Forelimb muscle (tissue), 1 donor: ENCODE data around the gene DEAF1. TPM values are rescaled to one million over a fixed set of nuclear protein-coding genes. Genes with fewer than 3 reads are reported as not detected.
A peak's percentile ranks its signal among the peaks of the same experiment; 100 is the strongest.

ENCODE experiments used
- DNase-seq: peaks from one replicate; pipeline ENCODE4 v3.0.0-alpha.2; 2013; ENCODE audit warnings: low read depth
- polyA plus RNA-seq: library from polyadenylated mRNA; unstranded; fragments of 120-200 nt; gene quantifications from one replicate; pipeline ENCODE4 v1.2.1, GENCODE V29; 2013; ENCODE audit not compliant: insufficient read length

The DEAF1 gene
- polyA plus RNA-seq, 1 donor, result 28.7 TPM

DNA sequence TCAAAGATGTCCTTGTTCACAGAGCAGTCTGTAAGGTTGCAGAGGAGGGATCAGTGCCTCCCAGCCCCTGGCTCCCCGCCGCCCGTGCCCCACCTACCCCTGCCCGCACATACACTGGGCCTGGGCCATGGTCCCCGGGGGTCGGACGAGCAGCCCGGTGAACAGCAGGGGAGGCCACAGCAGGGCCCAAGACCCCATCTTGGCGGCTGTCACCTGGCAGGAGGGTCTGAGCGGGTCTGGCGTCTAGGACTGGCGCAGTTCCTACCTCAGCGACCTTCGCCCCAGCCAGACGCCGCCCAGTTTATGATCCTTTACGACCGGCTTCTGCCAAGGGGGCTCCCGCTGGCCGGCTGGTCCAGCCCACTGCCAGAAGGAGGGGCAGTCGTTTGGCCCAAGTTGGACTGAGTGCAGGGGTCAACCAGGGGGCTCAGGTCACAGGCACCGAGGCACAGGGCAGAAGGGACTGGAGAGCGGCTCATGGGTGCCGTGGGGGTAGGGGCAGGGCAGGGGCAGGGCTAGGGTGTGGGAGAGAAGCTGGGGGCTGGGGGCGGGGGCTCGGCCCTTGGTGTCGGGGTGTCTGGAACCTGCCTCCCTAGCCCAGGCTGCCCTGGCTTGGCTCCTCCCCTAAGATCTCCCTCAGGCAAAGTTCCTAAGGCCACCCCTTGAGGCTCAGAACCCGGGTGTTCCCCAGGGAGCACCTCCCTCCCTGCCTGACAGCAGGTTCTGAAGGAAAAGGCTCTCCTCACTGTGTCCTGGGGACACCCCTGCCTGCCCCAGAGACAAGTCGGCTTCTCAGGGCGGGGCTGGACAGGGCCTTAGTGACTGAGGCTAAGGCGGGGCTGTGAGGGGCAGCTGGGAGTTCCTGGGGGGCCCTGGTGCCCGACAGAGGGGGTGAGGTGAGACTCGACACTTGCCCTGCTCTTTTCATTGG is 70.1 kb downstream of the DEAF1 start, which contains the start of gene CDHR5:
CDHR5 (minus strand) TSS at position 251 of the 931 bp plus-strand sequence; CDS start at position 198, 53 bp downstream.
- no peak for DNase-seq

GRCh38 chr11:623999-624704 is 70.9 kb downstream of the DEAF1 start:
- DNase-seq, result no peak

DNA sequence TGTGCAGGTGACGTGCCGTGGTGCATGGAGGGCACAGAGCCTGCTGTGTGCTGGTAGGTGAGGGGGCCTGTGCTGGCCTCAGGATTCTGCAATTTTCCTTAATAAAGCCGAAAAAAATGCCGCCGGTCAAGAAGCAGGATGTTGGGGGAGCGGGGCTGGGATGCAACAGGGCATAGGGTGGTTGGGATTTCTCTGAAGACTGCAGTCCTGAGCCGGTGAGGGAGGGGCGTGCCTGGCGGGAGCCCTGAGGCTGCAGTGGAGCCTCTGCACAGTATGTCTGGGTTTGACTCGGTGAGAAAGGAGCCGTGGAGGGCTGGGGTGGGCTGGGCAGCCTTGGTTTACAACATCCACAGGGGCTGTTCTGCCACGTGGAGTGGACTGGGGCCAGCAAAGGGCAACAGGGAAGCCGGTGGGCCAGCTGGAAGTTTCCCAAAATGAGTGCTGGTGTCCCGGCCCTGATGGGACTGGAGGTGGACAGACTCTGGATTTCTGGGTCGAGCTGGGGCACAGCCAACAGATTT is 71.6 kb downstream of the DEAF1 start:
- no peak for DNase-seq

- DNase-seq, result no peak
Observed at GRCh38 chr11:621838-622237, 73.2 kb downstream of the DEAF1 start.

DNA sequence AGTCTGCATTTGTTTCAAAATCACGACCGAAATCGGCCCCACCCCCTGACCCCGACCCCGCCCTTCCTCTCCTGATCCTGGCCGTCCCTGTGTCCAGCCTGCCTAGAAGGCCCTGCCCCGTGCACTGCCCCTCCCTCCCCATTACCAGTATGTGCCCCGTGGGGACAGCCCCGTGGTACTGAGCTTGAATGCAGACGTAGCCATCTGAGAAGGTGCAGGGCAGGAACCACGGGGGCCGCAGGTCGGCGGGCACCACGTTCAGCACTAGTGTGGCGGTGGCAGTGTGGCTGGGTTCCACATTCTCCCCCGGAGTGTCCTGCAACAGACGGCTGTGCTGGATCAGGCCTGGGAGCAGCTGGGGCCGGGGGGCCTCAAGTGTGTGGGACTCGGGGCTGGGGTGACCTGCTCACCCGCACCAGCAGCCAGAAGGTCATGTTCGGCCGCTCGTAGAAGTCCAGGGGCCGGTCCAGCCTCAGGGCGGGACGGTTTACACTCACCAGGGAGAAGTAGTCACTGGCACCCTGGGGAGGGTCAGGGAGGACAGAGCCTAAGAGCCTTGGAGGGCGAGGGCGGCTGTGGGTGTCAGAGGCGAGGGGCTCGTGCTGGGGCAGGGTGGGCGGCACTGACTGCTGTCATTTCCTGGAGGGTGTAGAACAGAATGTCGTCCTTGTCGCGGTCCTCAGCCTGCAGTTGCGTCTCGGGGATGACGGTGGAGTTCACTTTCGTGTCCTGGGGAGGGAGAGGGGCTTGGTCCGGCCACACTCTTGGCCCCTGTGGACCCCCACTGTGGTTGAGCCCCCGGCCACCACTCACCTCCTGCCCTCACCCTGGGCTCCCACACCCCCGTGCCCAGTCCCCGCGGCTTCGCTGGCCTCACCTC is 73.8 kb downstream of the DEAF1 start:
- no peak for DNase-seq

GRCh38 chr11:620201-620600 is 74.8 kb downstream of the DEAF1 start:
- DNase-seq, result no peak

- DNase-seq, result no peak
Observed at GRCh38 chr11:619628-620050, 75.4 kb downstream of the DEAF1 start.

DNA sequence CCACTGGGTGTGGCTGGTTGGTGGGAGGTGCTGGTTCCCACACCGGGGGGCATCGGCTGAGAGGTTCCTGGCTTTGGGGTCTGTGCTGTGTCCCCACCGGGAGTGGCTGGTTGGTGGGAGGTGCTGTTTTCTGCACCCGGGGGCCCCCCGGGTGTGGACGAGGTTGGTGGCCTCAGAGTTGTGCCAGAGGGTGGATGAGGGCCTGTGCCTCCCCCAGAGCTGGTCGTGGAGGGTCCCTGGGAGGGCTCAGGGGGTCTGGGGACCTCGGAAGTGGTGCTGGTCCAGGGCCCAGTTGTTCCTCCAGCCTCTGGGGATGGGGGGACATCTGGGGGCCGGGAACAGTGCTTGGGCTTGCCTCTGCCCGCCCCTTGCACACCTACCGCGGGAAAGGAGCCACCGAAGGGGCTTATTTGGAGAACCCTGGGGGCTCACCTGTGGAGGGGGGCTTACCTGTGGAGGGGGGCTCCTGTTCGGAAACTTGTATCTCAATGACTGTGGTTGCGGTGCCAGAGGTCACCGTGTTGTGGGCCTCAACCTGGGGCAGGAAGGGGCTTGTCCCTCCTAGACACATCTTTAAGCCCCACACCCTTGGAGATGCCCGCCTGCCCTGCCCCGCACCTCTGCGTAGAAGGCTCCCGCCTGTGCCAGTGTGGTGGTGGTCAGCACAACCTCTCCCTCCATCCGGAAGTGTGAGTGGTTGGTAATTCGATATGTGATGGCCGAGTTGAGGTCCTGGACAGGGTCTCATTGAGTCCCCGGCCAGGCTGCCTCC is 76.0 kb downstream of the DEAF1 start:
- no peak for DNase-seq

DNA sequence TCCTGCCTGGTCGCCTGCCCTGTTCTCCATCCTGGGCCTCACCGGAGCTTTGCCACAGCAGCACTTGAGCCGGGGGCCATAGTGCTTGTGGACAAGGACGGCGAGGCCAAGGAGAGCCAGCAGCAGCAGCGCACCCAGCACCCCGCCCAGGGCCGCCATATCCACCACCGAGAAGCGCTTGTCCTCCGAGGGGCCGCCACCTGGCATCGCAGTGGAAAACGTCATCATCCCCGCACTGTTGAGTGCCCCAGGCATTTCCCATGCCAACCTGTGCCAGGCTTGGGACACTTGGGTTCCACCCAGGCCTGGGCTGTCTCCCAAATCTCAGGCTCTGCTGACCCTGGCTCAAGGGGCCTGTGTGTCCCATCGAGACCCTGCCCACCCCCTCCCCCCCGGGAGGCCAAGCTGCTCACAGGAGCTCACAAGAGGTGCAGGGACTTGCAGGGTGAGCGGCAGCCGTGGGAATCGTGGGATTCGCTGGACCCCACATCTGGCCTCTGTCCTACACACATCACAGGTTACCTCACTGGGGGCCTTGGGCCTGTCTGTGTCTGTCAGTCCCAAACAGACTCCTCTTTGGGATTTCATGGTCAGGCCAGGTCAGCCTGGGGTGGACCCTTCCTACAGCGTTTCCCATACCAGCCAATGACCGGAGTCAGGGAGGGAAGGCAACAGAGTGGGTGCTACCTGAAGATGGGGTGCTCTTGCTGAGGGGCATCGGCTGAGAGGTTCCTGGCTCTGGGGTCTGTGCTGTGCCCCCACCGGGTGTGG is 76.9 kb downstream of the DEAF1 start:
- no peak for DNase-seq

GRCh38 chr11:617199-617911 is 77.7 kb downstream of the DEAF1 start:
- no peak for DNase-seq

DNA sequence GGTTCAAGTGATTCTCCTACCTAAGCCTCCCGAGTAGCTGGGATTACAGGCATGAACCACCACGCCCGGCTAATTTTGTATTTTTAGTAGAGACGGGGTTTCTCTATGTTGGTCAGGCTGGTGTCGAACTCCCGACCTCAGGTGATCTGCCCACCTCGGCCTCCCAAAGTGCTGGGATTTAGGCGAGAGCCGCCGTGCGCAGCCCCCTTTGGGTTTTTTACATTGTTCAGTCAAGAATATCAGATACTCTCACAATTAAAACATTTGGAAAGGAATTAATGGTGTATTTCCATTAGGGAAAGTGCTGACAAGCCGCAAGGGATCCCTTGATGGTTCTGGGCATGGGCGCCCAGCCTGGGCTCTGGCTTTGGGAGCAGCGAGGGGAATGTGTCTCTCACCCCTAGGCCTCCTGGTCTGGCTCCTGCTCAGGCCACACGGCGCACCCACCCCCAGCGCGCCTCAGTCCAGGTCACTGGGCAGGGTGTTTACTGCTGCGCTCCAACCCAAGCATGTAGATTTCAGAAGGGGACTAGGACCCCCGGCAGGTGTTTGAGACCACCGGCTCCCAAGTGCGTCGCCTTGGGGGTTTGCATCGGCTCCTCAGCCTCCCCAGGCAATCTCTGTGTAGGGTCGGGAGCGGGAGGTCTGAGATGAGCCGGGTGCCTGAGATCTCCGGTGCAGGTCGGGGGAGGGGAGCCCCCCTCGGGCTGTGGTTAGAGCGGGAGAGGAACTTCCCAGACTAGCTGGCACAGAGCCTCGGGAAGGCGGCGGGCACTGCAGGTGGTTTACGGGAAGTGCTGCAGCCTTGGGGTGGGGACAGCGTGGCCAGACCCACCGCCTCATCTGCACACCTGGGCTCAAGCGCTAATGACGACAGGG is 78.5 kb downstream of the DEAF1 start:
- no peak for DNase-seq

DNA sequence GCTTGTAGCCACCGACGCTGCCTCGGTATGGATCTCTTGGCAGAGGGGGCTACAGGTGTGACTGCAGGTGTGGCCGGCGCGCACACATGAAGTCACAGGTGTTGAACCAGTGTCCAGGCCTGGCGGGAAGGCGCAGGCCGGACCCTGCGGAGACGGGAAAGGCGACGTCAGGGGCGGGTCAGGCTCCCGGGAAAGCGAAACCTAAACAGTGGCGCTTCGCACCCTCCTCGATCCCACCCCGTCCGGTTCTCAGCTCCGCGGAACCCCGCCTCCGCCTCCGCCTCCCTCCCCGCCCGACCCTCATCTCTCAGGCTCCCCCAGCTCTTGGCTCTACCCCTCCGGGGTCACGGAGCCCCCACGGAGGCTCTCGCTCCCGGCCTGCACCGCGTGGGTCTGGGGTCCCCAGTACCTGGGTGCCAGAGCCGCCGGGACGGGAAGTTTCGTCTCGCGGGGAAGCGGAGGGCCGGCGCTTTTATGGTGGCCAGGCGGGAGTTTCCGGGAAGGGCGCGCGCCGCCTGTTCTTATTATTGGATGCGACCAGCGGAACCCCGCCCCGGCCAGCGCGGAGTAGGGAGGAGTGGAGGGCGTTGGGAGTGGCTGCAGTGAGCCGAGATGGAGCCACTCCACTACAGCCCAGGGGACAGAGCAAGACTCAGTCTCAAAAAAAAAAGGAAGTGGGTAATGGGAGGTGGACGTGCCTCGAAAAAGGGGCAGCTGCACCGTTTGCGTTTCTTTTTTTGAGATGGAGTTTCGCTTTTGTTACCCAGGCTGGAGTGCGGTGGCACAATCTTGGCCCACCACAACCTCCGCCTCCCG is 79.3 kb downstream of the DEAF1 start, which contains the start of gene IRF7:
IRF7 (minus strand) TSS at position 447 of the 816 bp plus-strand sequence. CDS start 586 bp downstream, outside the sequence.
- DNase-seq, result peak; percentile 73

DNA sequence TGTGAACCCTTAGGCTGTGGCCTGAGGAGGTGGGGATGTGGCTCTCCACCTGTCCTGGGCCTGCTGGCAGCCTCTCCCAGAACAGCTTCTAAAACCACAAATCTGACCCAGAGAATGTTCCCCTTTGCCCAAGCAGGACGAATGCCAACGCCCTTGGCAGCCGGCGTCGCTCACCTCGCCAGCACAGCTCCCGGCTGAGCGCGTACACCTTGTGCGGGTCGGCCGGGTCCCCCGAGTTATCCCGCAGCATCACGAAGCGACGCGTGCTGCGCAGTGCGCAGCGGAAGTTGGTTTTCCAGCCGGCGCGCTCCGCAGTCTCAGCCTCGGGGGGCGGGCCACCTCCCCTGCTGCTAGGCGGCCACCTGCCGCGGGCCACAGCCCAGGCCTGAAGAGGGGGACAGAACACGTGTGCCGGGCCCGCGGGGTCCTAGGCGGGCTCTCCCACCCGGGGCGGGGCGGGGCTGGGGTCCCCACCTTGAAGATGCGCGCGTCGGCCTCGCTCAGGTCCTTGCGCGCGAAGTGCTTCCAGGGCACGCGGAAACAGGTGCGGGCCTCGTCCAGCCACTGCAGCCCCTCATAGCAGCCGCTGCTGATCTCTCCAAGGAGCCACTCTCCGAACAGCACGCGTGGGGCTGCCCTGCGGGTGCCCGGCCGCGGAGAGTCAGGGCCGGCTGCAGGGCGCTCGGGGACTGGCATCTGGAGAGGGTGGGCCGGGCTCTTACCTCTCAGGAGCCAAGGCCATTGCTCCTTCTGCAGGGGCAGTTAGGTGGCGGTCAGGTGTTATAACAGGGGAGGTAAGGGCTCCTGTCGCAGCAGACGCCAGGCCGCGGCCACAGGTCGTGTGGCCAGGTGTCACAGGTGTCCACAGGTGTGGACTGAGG is 80.2 kb downstream of the DEAF1 start:
- no peak for DNase-seq

GRCh38 chr11:614021-614622 is 80.9 kb downstream of the DEAF1 start:
- DNase-seq, result no peak

- no peak for DNase-seq
Observed at GRCh38 chr11:613369-613968, 81.6 kb downstream of the DEAF1 start.
